Ascending aorta (tissue), 2 donors: ENCODE data around the gene DDX6. TPM values are rescaled to one million over a fixed set of nuclear protein-coding genes. Genes with fewer than 3 reads are reported as not detected.
"Not testable (repeated sequence)": the region's sequence is repeated elsewhere in the genome, so short reads cannot be mapped to it uniquely, and the experiment has no call there.

ENCODE experiments used
- DNase-seq, 2 donors: peaks; one replicate each; pipeline ENCODE4 v3.0.0-alpha.2; 2019; ENCODE audit warnings: low spot score in 2 of 2
- H3K27ac ChIP-seq, 2 donors: fragments of 200-600 bp; sonication (generic); one replicate each; pipeline ENCODE4 v1.5.1; 2016 to 2017; ENCODE audit warnings: mild to moderate bottlenecking in 1 of 2
- H3K27me3 ChIP-seq: fragments of 200-600 bp; sonication (generic); one replicate; pipeline ENCODE4 v1.5.1; 2017
- H3K36me3 ChIP-seq, 2 donors: fragments of 200-600 bp; sonication (generic); one replicate each; pipeline ENCODE4 v1.5.1; 2016
- H3K4me1 ChIP-seq, 2 donors: fragments of 200-600 bp; sonication (generic); one replicate each; pipeline ENCODE4 v1.5.1; 2016 to 2017; ENCODE audit warnings: mild to moderate bottlenecking in 1 of 2
- H3K4me3 ChIP-seq, 2 donors: fragments of 200-600 bp; sonication (generic); one replicate each; pipeline ENCODE4 v1.5.1; 2016 to 2017; ENCODE audit warnings: mild to moderate bottlenecking in 1 of 2
- H3K9me3 ChIP-seq, 2 donors: fragments of 200-600 bp; sonication (generic); one replicate each; pipeline ENCODE4 v1.5.1; 2016
- CTCF ChIP-seq, 3 experiments: fragments of 200-600 bp in 2 of 3; fragments of 450-650 bp in 1 of 3; sonication (generic) in 2 of 3; IDR thresholded peaks; one replicate each; pipeline ENCODE4 v1.5.1; 2016 to 2019; ENCODE audit warnings: antibody characterized with exemption in 3 of 3, mild to moderate bottlenecking in 1 of 3, moderate library complexity in 1 of 3
- intact Hi-C: fragments of 100-400 bp; cut with DNase I; formaldehyde crosslinking; loops from one replicate; pipeline ENCODE4 v1.15.1; 2023
- total RNA-seq: library from RNA; depleted of rRNA; stranded (reverse); fragments of >200 nt; gene quantifications from one replicate; pipeline ENCODE4 v1.1.0, GENCODE V29; 2016

DDX6 gene
- total RNA-seq, 1 donor from 2014 or later: 25.9 TPM

- intact Hi-C loops: no loop called here
- Histone ChIP-seq H3K36me3 (no peaks in the 10 kb centered on the region), H3K27me3 (no peaks in the 10 kb centered on the region), H3K27ac (no peak overlapping the region), H3K4me3 (no peak overlapping the region), H3K9me3 (no peaks in the 10 kb centered on the region), H3K4me1 (no peaks in the 10 kb centered on the region)
- DNase-seq: no peak
- TF ChIP-seq CTCF (IDR thresholded peaks at IDR 0.05): no peak
Observed at GRCh38 chr11:118742304-118742703, 48.7 kb downstream of the DDX6 start.

DNA sequence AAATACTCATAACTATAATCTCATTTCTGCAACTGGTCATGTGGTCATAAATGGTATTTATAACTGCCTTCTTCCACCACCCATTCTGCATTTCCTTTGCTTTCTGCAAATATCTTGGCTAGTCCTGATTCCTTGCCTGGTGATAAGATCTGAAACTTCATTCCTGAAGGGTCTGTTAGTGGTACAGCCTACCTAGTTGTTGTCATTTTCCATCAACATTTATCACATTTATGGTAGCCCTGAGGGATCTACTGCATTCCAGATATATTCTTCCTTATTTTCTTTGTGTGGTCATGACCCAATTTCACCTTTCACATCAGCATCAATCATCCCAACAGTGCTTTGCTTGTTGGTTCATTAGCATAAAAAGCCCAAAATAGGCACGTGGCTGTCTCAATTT is 50.1 kb downstream of the DDX6 start:
- H3K4me3 ChIP-seq: no peak overlapping the region
- no peak overlapping the region for H3K27ac ChIP-seq
- no peak for TF ChIP-seq CTCF (IDR thresholded peaks at IDR 0.05)
- H3K4me1 ChIP-seq: no peaks in the 10 kb centered on the region
- no peaks in the 10 kb centered on the region for H3K36me3 ChIP-seq
- intact Hi-C loops: no loop called here
- H3K27me3 ChIP-seq: no peaks in the 10 kb centered on the region
- DNase-seq: no peak
- H3K9me3 ChIP-seq: no peaks in the 10 kb centered on the region

GRCh38 chr11:118735203-118735602 is 55.8 kb downstream of the DDX6 start:
- H3K27ac ChIP-seq: no peak overlapping the region
- no peak for TF ChIP-seq CTCF (IDR thresholded peaks at IDR 0.05)
- H3K4me3 ChIP-seq: no peak overlapping the region

DNA sequence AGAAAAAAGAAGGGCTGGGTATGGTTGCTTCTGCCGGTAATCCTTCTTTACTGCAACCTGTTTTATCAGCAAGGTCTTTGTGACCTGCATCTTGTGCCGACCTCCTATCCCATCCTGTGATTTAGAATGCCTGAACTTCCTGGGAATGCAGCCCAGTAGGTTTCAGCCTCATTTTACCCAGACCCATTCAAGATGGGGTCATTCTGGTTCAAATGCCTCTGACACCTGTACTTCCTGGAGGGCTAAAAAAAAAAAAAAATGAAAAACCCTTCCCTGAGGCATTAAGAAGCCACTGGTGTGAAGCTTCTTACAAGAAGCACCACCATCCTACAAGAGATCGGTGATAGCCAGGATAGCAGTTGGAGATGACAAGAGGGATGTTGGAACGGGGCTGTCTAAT is 56.9 kb downstream of the DDX6 start:
- no peak overlapping the region for H3K4me3 ChIP-seq
- intact Hi-C loops: no loop called here
- DNase-seq: no peak
- no peak for TF ChIP-seq CTCF (IDR thresholded peaks at IDR 0.05)
- H3K27me3 ChIP-seq: no peaks in the 10 kb centered on the region
- no peaks in the 10 kb centered on the region for H3K4me1 ChIP-seq
- H3K9me3 ChIP-seq: no peaks in the 10 kb centered on the region
- H3K36me3 ChIP-seq: no peaks in the 10 kb centered on the region
- no peak overlapping the region for H3K27ac ChIP-seq

More at GRCh38 chr11:118735203-118735602, 55.8 kb downstream of the DDX6 start:
- DNase-seq: no peak
- Histone ChIP-seq H3K27me3 (no peaks in the 10 kb centered on the region), H3K36me3 (no peaks in the 10 kb centered on the region), H3K9me3 (no peaks in the 10 kb centered on the region), H3K4me1 (no peaks in the 10 kb centered on the region)
- intact Hi-C loops: no loop called here

GRCh38 chr11:118729753-118730152 is 61.2 kb downstream of the DDX6 start:
- H3K27me3 ChIP-seq, H3K36me3 ChIP-seq, H3K4me3 ChIP-seq, H3K9me3 ChIP-seq, DNase-seq, H3K4me1 ChIP-seq, H3K27ac ChIP-seq, intact Hi-C loops: not testable (repeated sequence)

GRCh38 chr11:118728112-118728511 is 62.9 kb downstream of the DDX6 start:
- H3K27ac ChIP-seq, H3K4me3 ChIP-seq, DNase-seq, H3K4me1 ChIP-seq, H3K9me3 ChIP-seq, intact Hi-C loops, H3K36me3 ChIP-seq, H3K27me3 ChIP-seq: not testable (repeated sequence)

DNA sequence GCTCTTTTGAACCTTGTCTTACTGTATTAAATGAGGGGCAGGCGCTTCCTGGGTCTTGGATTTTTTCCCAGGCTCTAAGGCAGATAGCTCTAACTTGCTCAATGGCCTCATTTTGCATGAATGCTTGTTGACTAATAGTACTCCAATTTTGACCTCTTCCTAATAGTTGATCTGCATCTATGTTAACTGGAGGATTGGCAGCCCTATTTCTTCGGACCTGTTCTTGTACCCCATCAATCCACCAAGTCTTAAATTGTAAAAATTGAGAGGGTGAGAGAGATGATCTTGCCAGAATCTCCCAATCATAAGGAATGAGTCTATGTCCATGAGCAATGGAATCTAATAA is 63.3 kb downstream of the DDX6 start:
- H3K27me3 ChIP-seq, H3K27ac ChIP-seq, H3K9me3 ChIP-seq, H3K36me3 ChIP-seq, intact Hi-C loops, H3K4me3 ChIP-seq, H3K4me1 ChIP-seq, DNase-seq: not testable (repeated sequence)

DNA sequence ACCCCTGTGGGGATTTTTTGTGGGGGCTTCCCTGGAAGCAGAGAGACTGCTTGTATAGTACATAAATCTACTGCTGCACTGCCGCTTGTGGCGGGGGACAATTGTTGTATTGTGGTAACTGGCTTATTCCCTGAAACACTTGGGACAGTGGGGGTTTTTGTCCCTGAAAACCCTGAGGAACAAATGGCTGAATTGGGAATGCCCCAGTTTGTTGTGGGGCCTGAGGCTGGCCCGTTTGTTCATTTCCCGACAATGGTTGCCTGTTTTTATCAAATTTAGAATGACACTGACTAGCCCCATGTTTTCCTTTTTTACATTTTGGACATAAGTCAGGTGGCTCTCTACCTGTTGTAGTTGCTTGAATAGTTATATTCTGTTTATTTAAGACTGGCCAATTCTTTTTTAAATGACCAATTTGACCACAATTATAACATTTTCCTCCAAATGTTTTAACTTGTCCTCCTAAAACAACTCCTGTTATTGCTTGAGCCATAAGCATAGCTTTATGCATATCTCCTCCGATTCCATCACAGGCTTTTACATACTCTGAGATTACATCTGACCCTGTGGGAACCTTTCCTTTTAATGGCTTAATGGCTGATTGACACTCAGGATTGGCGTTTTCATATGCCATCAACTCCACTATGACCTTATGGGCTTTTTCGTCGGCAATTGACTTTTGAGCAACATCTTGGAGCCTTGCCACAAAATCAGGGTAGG is 63.8 kb downstream of the DDX6 start:
- H3K9me3 ChIP-seq, DNase-seq, H3K4me3 ChIP-seq: not testable (repeated sequence)

GRCh38 chr11:118721478-118722015 is 69.4 kb downstream of the DDX6 start:
- H3K36me3 ChIP-seq, H3K9me3 ChIP-seq, H3K27ac ChIP-seq, intact Hi-C loops, H3K4me1 ChIP-seq, H3K27me3 ChIP-seq, H3K4me3 ChIP-seq, DNase-seq: not testable (repeated sequence)

More for the DNA sequence above, 63.8 kb downstream of the DDX6 start:
- H3K4me1 ChIP-seq, intact Hi-C loops, H3K27ac ChIP-seq, H3K27me3 ChIP-seq, H3K36me3 ChIP-seq: not testable (repeated sequence)

DNA sequence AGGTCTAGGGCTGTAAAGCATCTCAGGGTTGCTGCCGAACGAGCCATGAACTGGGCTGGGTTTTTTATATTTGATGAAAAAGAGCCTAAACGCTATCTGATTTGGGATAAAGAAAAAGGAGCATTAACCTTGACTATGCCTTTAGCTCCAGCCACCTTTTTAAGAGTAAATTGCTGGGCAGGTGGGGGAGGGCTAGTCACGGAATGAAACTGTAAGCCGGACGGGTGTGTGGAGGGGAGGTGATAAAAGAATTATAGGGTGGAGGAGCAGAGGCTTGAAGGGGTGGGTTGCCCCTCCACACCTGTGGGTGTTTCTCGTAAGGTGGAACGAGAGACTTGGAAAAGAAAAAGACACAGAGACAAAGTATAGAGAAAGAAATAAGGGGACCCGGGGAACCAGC is 70.2 kb downstream of the DDX6 start:
- H3K27me3 ChIP-seq, H3K9me3 ChIP-seq, H3K4me1 ChIP-seq, DNase-seq, H3K36me3 ChIP-seq, H3K4me3 ChIP-seq, intact Hi-C loops, H3K27ac ChIP-seq: not testable (repeated sequence)
